Measurements from ENCODE around the gene OTX1.

DNA sequence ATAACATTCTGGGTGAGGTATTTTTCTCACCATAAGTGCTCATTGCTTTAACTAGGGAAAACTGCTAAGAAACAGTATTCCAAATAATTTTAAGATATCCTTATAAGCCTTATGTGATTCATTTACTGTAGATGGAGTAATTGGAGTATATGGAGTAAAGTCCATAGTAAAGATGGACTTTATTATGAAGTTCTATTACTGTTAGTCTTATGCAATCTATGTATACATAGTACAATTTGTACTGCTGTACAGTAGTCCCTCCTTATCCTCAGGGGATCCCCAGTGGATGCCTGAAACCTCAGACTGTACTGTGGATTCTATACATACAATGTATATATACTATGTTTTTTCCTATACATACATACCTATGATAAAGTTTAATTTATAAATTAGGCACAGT, 41.1 kb upstream of the OTX1 start:
- TF ChIP-seq SMC3 (conservative IDR thresholded peaks at IDR 0.05; ENCODE audit: insufficient read depth, low read depth, low read length) (no peak), RUNX1 (IDR thresholded peaks at IDR 0.05; ENCODE audit: low read depth) (no peak), ZNF695 (CRISPR knock-in tag; IDR thresholded peaks at IDR 0.05) (no peak), GTF2F1 (IDR thresholded peaks at IDR 0.05; ENCODE audit: low read depth, low read length) (no peak), POLR2AphosphoS5 (IDR thresholded peaks at IDR 0.05; ENCODE audit: control insufficient read depth, insufficient read depth, low read depth, low read length) (no peak), POLR2A (conservative IDR thresholded peaks at IDR 0.05) (no peak), KAT2B (IDR thresholded peaks at IDR 0.05; ENCODE audit: low read depth, low read length) (no peak), FOXA3 (CRISPR knock-in tag; conservative IDR thresholded peaks at IDR 0.05 in 1 of 2, IDR thresholded peaks at IDR 0.05 in 1 of 2) (no peak), ZNF253 (CRISPR knock-in tag; conservative IDR thresholded peaks at IDR 0.05) (no peak), TAF7 (tag; IDR thresholded peaks at IDR 0.05) (no peak), KLF16 (IDR thresholded peaks at IDR 0.05) (no peak), ZNF124 (CRISPR knock-in tag; IDR thresholded peaks at IDR 0.05) (no peak), RHOXF2B (CRISPR knock-in tag; conservative IDR thresholded peaks at IDR 0.05) (no peak)
- TF ChIP-seq, protein P1, sequence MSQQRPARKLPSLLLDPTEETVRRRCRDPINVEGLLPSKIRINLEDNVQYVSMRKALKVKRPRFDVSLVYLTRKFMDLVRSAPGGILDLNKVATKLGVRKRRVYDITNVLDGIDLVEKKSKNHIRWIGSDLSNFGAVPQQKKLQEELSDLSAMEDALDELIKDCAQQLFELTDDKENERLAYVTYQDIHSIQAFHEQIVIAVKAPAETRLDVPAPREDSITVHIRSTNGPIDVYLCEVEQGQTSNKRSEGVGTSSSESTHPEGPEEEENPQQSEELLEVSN (IDR thresholded peaks at IDR 0.05; ENCODE audit: borderline replicate concordance in 1 of 2, extremely low read depth in 1 of 2, insufficient read depth in 1 of 2, insufficient read length in 1 of 2, low read depth in 1 of 2, low read length in 1 of 2, poor library complexity in 1 of 2, severe bottlenecking in 1 of 2), result no peak
